ENCODE results near the gene ITPRID2. TPM values are rescaled to one million over a fixed set of nuclear protein-coding genes. Genes with fewer than 3 reads are reported as not detected.
A peak's percentile ranks its signal among the peaks of the same experiment; 100 is the strongest.
"Not testable (repeated sequence)": the region's sequence is repeated elsewhere in the genome, so short reads cannot be mapped to it uniquely, and the experiment has no call there.

The ITPRID2 gene
- total RNA-seq, 1 experiment from 2014 or later, result 237 TPM

DNA sequence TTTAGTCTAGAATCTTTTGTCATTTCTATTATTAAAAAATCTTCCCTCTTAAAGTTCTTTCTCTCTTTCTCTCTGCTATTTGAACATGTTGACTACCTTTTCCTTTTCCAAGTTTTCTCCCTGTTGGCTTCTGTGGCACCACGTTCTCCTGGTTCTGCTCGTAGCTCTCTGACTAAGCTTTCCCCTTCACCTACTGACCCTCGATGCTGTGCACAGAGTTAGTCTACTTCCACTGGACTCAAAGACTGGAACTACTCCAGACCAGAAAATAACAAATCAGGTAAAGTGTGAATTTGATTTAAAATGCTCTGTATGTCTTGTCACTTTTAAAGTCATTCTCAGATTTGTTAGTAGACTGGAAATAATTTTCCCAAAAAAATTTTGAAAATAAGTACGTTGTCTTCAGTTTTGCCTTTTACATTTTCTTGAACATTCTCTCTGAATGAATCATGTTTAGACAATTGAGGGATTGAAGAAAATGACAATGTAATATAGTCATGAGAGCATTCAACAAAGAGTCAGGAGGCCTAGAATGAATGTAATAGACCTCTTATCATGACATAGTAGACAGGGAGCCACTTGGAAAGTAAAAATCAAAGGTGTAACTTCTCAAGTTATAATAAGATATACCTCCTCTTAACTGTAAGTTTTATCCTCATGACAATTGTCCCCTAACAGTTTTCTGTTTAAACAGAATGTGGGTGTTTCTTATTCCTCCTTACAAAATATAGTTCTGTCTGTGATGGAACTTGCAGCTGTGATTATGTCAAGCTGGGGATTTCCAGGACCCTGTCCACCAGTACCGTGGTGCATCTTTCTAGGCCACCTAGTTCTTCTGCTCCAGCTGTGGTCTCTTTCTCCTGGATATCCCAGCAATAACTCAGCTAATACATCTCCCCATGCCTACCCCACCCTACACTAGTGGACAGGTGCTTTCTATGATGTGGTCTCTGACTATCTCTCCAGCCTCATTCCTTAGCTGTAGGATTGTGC, 25.5 kb downstream of the ITPRID2 start:
- DNase-seq (ENCODE audit: low read depth), result peak; percentile 77

- no peak for DNase-seq (ENCODE audit: low read depth)
Observed at GRCh38 chr2:181918188-181918587, 26.7 kb downstream of the ITPRID2 start.

DNA sequence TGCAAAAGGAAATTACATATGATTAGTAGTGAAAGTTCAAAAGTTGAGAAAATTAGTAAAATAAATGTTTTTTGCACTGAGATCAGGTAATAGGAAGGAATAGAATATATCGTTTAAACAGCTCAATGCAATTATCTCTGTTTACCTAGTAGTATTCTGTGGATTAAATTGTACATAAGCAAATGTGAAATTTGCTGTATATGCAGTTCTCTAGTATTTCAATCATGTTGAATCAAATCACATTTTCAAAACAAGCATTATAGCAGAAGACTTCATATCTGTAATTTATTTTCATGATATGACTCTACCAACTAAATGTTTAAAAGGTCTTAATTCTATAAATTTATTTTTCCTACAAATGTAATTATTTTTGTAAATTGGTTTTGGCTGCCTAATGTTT, 31.6 kb downstream of the ITPRID2 start:
- DNase-seq (ENCODE audit: low read depth), result no peak

GRCh38 chr2:181924336-181924735, 32.8 kb downstream of the ITPRID2 start:
- DNase-seq (ENCODE audit: low read depth), result no peak

DNA sequence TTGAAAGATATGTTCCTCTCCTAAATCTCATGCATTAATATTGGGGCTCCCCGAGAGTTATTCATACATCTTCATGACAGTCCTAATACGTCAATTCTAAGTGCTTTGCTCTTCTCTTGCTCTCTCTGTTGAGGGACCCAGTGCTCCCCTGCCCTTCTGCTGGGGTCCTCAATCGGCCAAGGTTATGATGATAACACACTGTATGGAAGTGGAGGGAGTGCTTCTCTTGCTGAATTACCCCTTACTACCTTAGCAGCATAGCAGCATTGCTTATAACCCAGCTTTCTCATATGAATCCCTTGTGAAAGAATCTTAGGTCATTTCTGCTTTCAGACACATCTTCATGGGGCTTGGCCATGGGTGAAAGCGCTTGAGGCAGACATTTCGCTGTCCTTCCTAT, 43.2 kb downstream of the ITPRID2 start:
- no peak for DNase-seq (ENCODE audit: low read depth)

GRCh38 chr2:181937473-181937872, 45.9 kb downstream of the ITPRID2 start:
- DNase-seq (ENCODE audit: low read depth), result no peak

DNA sequence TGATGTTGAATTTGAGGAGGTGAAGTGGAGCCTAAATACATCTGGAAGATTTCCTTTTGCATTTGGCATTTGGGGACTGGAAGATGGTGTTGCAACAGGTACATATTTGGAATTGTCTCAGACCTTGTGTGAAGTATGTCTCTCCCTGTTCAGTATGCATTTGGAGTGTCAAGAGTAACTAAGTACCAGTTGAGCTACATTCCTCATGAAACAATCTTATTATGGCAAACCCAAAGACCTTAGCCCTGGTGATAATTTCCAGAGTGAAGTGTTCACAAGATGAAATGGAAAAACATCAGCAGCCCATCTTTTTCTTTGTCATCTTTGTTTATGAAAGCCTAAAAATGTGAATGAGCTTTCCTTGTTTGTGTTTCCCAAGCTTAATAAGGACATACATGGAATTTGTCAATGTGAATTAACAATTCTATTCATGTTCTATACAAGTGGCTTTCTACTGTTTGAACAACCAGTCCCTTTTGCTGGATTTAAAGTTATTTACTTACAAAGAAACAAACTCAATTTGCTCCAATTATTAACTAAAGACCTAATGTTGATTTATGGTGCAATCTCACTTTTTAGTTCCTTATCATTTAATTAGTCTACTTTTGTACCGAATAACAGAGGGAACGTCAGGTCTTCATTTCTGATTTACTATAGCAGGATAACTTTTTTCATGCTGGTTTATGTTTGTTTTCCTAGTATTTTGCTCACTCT, 52.0 kb downstream of the ITPRID2 start:
- no peak for DNase-seq (ENCODE audit: low read depth)

DNA sequence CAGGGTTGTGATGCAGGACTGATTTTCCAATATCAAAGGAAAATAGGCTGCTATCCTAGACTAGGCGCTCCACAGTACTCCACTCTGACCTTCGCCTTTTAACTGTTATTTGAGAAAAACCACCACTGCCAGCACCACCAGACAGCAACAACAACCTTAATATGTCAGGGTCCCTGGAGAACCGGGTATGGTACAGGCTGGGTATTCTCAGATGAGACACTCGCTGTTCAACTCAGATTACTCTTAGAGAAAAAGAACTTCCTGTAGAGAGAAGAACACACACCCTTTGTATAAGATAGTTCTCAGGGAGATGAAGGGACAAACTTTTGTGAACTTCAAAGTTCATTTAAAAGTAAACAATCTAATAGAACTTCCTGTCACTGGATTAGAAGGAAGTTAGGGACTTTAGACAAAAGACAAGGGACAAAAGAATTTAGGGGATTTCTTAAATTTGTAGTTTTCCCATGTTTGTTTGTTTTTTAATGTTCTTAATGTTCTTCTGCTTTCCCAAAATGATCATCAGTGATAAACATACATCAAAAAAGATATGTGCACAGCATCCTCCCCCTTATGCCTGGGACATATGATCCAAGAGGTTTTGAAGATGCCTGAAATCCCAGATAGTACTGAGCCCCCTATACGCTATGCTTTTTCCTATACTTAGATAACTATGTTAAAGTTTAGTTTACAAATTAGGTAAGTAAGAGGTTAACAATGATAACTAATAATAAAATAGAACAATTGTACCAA, 52.8 kb downstream of the ITPRID2 start:
- no peak for DNase-seq (ENCODE audit: low read depth)

DNA sequence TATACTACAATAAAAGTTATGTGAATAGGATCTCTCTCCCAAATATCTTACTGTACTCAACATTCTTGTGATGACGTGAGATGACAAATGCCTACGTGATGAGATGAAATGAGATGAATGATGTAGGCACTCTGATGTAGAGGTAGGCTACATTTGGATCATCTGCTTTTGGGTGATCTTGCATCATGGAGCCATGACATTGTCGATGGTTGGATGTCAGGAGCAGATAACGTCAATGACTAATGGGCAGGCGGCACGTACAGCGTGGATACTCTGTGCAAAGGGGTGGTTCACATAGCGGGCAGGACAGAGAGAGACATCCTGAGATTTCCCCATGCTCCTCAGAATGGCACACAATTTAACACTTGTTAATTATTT, 53.4 kb downstream of the ITPRID2 start:
- DNase-seq (ENCODE audit: low read depth), result no peak

DNA sequence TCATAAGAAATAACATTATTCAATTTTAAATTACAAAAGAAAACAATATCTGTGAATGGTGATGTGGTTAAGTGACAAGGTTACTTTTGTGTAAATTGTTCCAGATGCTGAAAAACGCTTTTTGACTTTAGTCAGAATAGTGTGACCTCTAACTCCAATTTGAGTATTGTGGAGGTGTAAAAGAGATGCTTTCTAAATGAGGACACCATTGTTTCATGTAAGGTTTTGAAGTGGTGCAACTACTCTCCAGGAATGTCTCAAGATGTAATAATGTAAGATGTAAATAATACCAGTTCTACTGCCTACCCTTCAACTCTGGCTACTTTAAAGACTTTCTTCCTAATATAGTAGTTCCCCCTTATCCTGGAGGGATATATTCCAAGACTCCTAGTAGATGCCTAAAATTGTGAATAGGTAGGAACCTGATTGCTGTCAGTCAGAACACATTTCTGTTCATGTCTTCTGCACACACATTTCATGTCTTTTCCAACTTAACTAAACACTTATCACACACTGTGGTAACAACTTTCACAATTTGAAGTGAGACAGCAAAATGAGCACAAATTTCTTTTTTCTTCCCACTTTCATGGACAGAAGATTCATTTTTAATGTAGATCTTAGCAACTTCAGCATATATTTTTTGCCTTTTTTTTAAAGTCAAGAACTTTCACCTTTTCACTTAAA, 55.1 kb downstream of the ITPRID2 start:
- no peak for DNase-seq (ENCODE audit: low read depth)

DNA sequence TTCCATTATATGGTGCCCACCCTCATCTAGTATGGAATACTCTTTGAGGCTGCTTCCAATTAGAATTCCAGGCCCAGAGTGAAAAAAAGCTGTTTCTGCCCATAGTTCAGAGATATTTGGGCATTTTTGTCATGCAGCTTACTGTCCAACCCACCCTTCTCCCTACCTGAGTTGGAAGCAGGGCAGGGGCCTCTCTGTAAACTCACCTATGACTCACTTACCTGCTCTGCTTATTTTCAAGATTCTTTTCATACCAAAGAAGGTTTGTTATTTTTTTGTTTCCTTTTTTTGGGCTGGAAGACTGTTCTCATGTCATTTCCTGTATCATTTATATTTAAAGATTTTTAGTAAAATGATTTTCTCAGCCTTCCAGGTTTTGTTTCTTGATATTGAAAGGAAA, 55.7 kb downstream of the ITPRID2 start:
- DNase-seq (ENCODE audit: low read depth), result no peak

- DNase-seq (ENCODE audit: low read depth), result no peak
Observed at GRCh38 chr2:181948227-181948626, 56.7 kb downstream of the ITPRID2 start.

- peak; percentile 89 for DNase-seq (ENCODE audit: low read depth)
Observed at GRCh38 chr2:181949047-181949446, 57.5 kb downstream of the ITPRID2 start.

DNA sequence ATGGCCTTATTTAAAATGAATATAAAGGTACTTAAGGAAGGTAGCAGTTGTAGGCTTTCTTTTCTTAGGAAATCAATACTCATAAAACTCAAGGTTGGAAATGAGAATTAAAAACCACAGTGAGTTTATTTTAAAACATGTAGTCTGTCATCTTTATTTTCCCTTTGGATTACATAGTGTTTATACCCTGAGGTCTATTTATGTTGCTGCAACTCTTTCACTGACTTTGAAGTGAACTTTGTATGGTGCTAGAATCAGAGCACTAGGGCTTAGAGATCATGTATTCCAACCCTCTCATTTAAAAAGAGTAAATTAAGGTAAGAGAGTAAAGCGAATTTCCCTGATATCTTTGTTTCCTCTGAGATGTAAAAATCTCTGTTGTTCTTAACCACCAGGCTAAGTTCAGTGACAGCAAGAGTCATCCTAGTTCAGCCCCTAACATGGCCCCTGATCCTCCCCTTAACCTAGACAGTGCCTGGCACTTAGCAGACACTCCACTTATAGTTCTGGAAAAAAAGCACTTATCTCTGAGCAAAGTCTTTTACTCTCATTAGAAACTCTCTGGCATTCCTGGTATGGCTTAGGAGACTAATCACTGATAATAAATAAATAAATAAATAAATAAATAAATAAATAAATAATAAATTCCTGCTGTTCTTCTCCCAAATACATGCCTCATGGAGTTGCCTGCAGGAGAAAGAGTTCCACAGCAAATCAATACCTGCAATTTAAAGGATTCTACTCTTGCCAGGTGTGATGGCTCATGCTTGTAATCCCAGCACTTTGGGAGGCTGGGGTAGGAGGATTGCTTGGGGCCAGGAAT, 61.1 kb downstream of the ITPRID2 start:
- DNase-seq (ENCODE audit: low read depth), result peak; percentile 69

DNA sequence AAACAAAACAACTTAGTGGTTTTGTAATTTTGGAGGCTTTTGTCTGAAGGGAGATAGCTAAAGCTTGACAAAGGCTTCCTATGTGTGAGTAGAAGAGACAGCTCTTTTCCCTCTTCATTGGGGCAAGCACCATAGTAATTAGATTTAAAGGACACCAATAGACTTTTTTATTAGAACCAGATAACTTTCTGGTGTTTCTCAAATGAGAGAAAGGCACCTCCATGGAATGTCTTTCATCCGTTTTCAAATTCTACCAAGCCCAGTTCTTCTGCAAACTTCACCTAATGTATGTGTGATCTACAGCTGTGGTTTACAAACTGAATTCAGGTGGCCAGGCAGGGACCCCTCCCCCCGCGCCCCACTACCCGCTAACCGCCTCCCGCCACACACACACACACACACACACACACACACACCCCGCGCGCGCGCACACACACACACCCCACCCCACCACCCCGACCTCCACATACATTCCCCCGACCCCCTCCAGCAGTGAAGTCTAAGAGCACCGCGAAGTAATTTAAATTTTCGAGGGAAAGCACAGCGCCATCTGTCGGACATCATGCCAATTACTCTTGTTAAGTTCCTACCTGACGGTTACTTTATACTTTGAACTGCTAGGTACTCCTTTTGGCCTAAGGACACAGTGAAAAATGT, 62.5 kb downstream of the ITPRID2 start:
- DNase-seq (ENCODE audit: low read depth), result peak; percentile 73

DNA sequence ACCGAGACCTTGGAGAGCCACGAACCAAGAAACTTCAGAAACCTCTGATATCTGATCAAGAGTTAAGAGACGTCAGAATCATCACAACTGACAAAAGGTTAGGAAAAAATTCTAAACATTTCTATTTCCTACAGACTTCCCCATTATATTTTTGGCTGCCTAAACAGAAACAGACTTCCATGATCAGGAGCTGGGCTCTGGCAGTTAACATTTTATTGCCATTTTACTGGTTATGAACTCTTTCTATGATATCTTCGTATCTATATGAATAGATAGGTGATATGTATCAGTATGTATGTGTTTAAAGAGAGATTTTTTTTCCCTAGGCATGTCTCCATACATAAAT, 63.0 kb downstream of the ITPRID2 start:
- DNase-seq (ENCODE audit: low read depth), result no peak

DNA sequence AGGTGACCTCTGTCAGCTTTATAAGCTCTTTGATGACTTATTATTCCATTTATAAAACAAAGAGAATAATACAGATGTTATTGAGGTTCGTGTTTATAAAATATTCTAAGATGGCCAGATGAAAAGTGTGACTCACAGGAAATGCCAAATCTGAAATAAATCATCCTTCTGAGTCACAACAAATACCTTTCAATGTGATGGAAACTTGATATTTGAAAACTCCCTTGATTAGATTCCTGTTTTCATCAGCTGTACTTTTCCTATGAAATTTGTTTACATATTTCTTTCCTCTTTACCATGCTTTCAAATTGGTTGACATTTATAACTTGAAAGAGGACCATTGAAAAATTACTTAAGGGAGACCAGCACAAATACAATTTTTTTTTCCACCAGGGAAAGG, 63.5 kb downstream of the ITPRID2 start:
- peak; percentile 85 for DNase-seq (ENCODE audit: low read depth)

- DNase-seq (ENCODE audit: low read depth), result not testable (repeated sequence)
Observed at GRCh38 chr2:181955866-181956265, 64.3 kb downstream of the ITPRID2 start.

- no peak for DNase-seq (ENCODE audit: low read depth)
Observed at GRCh38 chr2:181957668-181958067, 66.1 kb downstream of the ITPRID2 start.

GRCh38 chr2:181958726-181959125, 67.2 kb downstream of the ITPRID2 start:
- no peak for DNase-seq (ENCODE audit: low read depth)

Data from M059J (cell line).